SK-N-SH (cell line): Measurements from ENCODE around the gene OLFM1. TPM values are rescaled to one million over a fixed set of nuclear protein-coding genes. Genes with fewer than 3 reads are reported as not detected.

Experiments
- CTCF ChIA-PET: fragments of 300-600, 350-600 bp; formaldehyde crosslinking; extraction: SDS; loops from one replicate; lab custom pipeline; 2021; lab: Yijun Ruan, JAX
- POLR2A ChIA-PET: fragments of 350-600 bp; sonication (Branson Sonifier 250); formaldehyde crosslinking; extraction: SDS; loops from one replicate; lab custom pipeline; 2020; ENCODE audit warnings: antibody characterized with exemption, inconsistent platforms; lab: Yijun Ruan, JAX
- DNase-seq: peaks from one replicate; pipeline ENCODE4 v3.0.0; 2012
- H2AFZ ChIP-seq: fragments of 200-600 bp; sonication (generic); 2 replicates; pipeline ENCODE4 v1.8.1; 2016; ENCODE audit warnings: antibody characterized with exemption, mild to moderate bottlenecking, low read depth
- H3F3A ChIP-seq: fragments of 200-600 bp; sonication (generic); replicated peaks from 2 replicates; pipeline ENCODE3; 2016; ENCODE audit warnings: antibody characterized with exemption, mild to moderate bottlenecking; ENCODE audit not compliant: insufficient read depth
- H3K27ac ChIP-seq, 2 experiments: fragments of 200-500 bp in 1 of 2; fragments of 200-600 bp in 1 of 2; sonication (Bioruptor generic) in 1 of 2; sonication (generic), shearing (Covaris generic) in 1 of 2; 2 replicates each; pipeline versions ENCODE4 v1.5.1 to v1.6.1; 2014 to 2016; ENCODE audit warnings: low read depth in 2 of 2, inconsistent platforms in 1 of 2, low read length in 1 of 2, mild to moderate bottlenecking in 1 of 2, mixed read lengths in 1 of 2
- H3K27me3 ChIP-seq: fragments of 200-600 bp; sonication (generic), shearing (Covaris generic); 2 replicates; pipeline ENCODE4 v1.6.1; 2016; ENCODE audit warnings: mixed run types; ENCODE audit not compliant: insufficient read depth
- H3K36me3 ChIP-seq, 2 experiments: fragments of 200-500 bp in 1 of 2; fragments of 200-600 bp in 1 of 2; sonication (Bioruptor generic) in 1 of 2; sonication (generic) in 1 of 2; replicated peaks in 1 of 2; 2 replicates each; pipeline versions ENCODE3 to v1.5.1; 2014 to 2016; ENCODE audit warnings: low read length in 1 of 2, mild to moderate bottlenecking in 1 of 2; ENCODE audit not compliant: insufficient read depth in 2 of 2, control insufficient read depth in 1 of 2
- H3K4me1 ChIP-seq, 2 experiments: fragments of 200-500 bp in 1 of 2; fragments of 200-600 bp in 1 of 2; sonication (Bioruptor generic) in 1 of 2; sonication (generic), shearing (Covaris generic) in 1 of 2; 2 replicates each; pipeline versions ENCODE4 v1.5.1 to v1.6.1; 2014 to 2016; ENCODE audit warnings: low read depth in 1 of 2, low read length in 1 of 2, mixed run types in 1 of 2; ENCODE audit not compliant: insufficient read depth in 2 of 2, control insufficient read depth in 1 of 2
- H3K4me2 ChIP-seq: fragments of 200-600 bp; sonication (generic), shearing (Covaris generic); 2 replicates; pipeline ENCODE4 v1.6.1; 2017; ENCODE audit warnings: mixed run types
- H3K4me3 ChIP-seq, 2 experiments: fragments of 200-500 bp in 1 of 2; fragments of 200-600 bp in 1 of 2; sonication (Bioruptor generic) in 1 of 2; sonication (generic), shearing (Covaris generic) in 1 of 2; 2 replicates each; pipeline versions ENCODE4 v1.5.1 to v1.8.1; 2014 to 2016; ENCODE audit warnings: low read depth in 2 of 2, inconsistent platforms in 1 of 2, low read length in 1 of 2, mild to moderate bottlenecking in 1 of 2, mixed read lengths in 1 of 2, moderate library complexity in 1 of 2
- H3K79me2 ChIP-seq: fragments of 200-600 bp; sonication (generic); 2 replicates; pipeline ENCODE4 v1.8.1; 2017; ENCODE audit warnings: mild to moderate bottlenecking; ENCODE audit not compliant: insufficient read depth
- H3K9ac ChIP-seq: fragments of 200-600 bp; sonication (generic); 2 replicates; pipeline ENCODE4 v1.6.1; 2017; ENCODE audit warnings: mixed run types
- H3K9me2 ChIP-seq: fragments of 200-600 bp; sonication (generic); 2 replicates; pipeline ENCODE4 v1.6.1; 2017; ENCODE audit warnings: mixed run types
- H3K9me3 ChIP-seq: fragments of 200-600 bp; sonication (generic); 2 replicates; pipeline ENCODE4 v1.6.1; 2017; ENCODE audit warnings: mixed run types, mild to moderate bottlenecking, moderate library complexity
- H4K20me1 ChIP-seq: fragments of 200-600 bp; sonication (generic); 2 replicates; pipeline ENCODE4 v1.6.1; 2017; ENCODE audit warnings: mild to moderate bottlenecking, mixed run types; ENCODE audit not compliant: insufficient read depth
- EP300 ChIP-seq, 2 experiments: IDR thresholded peaks; 2 replicates each; pipeline versions ENCODE4 v1.4.0 to v1.6.1; 2012; ENCODE audit warnings: borderline replicate concordance in 1 of 2, low read depth in 1 of 2, low read length in 1 of 2
- EZH2phosphoT487 ChIP-seq: fragments of 200-600 bp; sonication (generic); IDR thresholded peaks from 2 replicates; pipeline ENCODE4 v1.6.1; 2017; ENCODE audit warnings: low read depth, mixed run types, mild to moderate bottlenecking, antibody characterized with exemption, moderate library complexity, borderline replicate concordance
- FOXJ3 ChIP-seq: sonication (generic); formaldehyde crosslinking; IDR thresholded peaks from 2 replicates; pipeline ENCODE4 v1.5.1; 2020; ENCODE audit warnings: mild to moderate bottlenecking, missing genetic modification reagents
- FOXM1 ChIP-seq: IDR thresholded peaks from 2 replicates; pipeline ENCODE4 v1.4.0; 2012; ENCODE audit warnings: low read depth, mild to moderate bottlenecking
- GABPA ChIP-seq: IDR thresholded peaks from 2 replicates; pipeline ENCODE4 v1.4.0; 2012; ENCODE audit warnings: low read depth, mild to moderate bottlenecking
- JUND ChIP-seq: IDR thresholded peaks from 2 replicates; pipeline ENCODE4 v1.4.0; 2012
- MEF2A ChIP-seq: IDR thresholded peaks from 2 replicates; pipeline ENCODE4 v1.4.0; 2012; ENCODE audit warnings: low read depth, borderline replicate concordance
- MXI1 ChIP-seq: IDR thresholded peaks from 2 replicates; pipeline ENCODE4 v1.6.1; 2012; ENCODE audit warnings: mild to moderate bottlenecking, low read depth, low read length, improper control_type of control experiment
- NRF1 ChIP-seq: IDR thresholded peaks from 2 replicates; pipeline ENCODE4 v1.6.1; 2012; ENCODE audit warnings: low read depth, mild to moderate bottlenecking, low read length
- RCOR1 ChIP-seq: fragments of 150-350 bp; IDR thresholded peaks from 2 replicates; pipeline ENCODE4 v1.6.1; 2017; ENCODE audit warnings: antibody characterized with exemption, low read length
- RXRA ChIP-seq: IDR thresholded peaks from 2 replicates; pipeline ENCODE4 v1.4.0; 2012; ENCODE audit warnings: low read depth, mild to moderate bottlenecking, borderline replicate concordance
- SMC3 ChIP-seq: IDR thresholded peaks from 2 replicates; pipeline ENCODE4 v1.6.1; 2012; ENCODE audit warnings: low read depth, low read length, improper control_type of control experiment
- TCF12 ChIP-seq: IDR thresholded peaks from 2 replicates; pipeline ENCODE4 v1.4.0; 2012
- TEAD4 ChIP-seq: IDR thresholded peaks from 2 replicates; pipeline ENCODE4 v1.4.0; 2012; ENCODE audit warnings: mild to moderate bottlenecking, borderline replicate concordance; ENCODE audit not compliant: insufficient read depth
- USF1 ChIP-seq: IDR thresholded peaks from 2 replicates; pipeline ENCODE4 v1.4.0; 2012; ENCODE audit warnings: low read depth, borderline replicate concordance
- YY1 ChIP-seq: IDR thresholded peaks from 2 replicates; pipeline ENCODE4 v1.4.0; 2012; ENCODE audit warnings: low read depth, mild to moderate bottlenecking
- WGBS: methylation state at CpG from one replicate; pipeline ENCODE4 v1.1.6; 2017; ENCODE audit warnings: low lambda C conversion rate; 5-methylcytosine and 5-hydroxymethylcytosine counted together
- polyA plus RNA-seq, 3 experiments: library from polyadenylated mRNA; depleted of rRNA; stranded (reverse); fragments of >200 nt; gene quantifications; 2 replicates each; pipeline ENCODE4 v1.2.3, GENCODE V29; 2012
- TF ChIP-seq, protein P1 (sequence below): IDR thresholded peaks from 2 replicates; pipeline ENCODE4 v1.4.0; 2012; ENCODE audit warnings: low read depth, borderline replicate concordance
- TF ChIP-seq, protein P2 (sequence below): fragments of 200-600 bp; sonication (generic); IDR thresholded peaks from 2 replicates; pipeline ENCODE4 v1.6.1; 2017; ENCODE audit warnings: antibody characterized with exemption, mild to moderate bottlenecking, moderate library complexity

Gene OLFM1
- polyA plus RNA-seq, 1 of the 3 experiments (the other 2 are of a cell fraction), result 15.9 TPM

- ChIA-PET CTCF (interaction anchor here (1.3 kb wide), 1 partner anchor 347 kb away, joined by 3 read pairs; no protein-coding TSS in a partner anchor), POLR2A (no interaction called here)
- H3F3A ChIP-seq, result no peaks in the 10 kb centered on the region
- H4K20me1 ChIP-seq, result no peaks in the 10 kb centered on the region
- 42% methylated on average over 4 of the region's 4 CpGs for WGBS
- H3K79me2 ChIP-seq, result no peaks in the 10 kb centered on the region
- no peak overlapping the region for H2AFZ ChIP-seq
- no peak overlapping the region for H3K9ac ChIP-seq
- no peaks in the 10 kb centered on the region for H3K36me3 ChIP-seq
- no peaks in the 10 kb centered on the region for H3K9me3 ChIP-seq
- no peaks in the 10 kb centered on the region for H3K27me3 ChIP-seq
- H3K4me1 ChIP-seq, result no peaks in the 10 kb centered on the region; a peak in 1 of 4 replicates
- TF ChIP-seq TCF12 (no peak), MEF2A (no peak), MXI1 (no peak), NRF1 (no peak), GABPA (no peak), FOXJ3 (CRISPR knock-in tag) (no peak), FOXM1 (no peak), RCOR1 (no peak), EZH2phosphoT487 (no peak), JUND (no peak), EP300 (IDR thresholded peaks at IDR 0.05; ENCODE audit: borderline replicate concordance in 1 of 2, low read depth in 1 of 2, low read length in 1 of 2) (no peak), USF1 (no peak), TEAD4 (no peak), RXRA (no peak), SMC3 (no peak), YY1 (no peak)
- TF ChIP-seq, protein P1, sequence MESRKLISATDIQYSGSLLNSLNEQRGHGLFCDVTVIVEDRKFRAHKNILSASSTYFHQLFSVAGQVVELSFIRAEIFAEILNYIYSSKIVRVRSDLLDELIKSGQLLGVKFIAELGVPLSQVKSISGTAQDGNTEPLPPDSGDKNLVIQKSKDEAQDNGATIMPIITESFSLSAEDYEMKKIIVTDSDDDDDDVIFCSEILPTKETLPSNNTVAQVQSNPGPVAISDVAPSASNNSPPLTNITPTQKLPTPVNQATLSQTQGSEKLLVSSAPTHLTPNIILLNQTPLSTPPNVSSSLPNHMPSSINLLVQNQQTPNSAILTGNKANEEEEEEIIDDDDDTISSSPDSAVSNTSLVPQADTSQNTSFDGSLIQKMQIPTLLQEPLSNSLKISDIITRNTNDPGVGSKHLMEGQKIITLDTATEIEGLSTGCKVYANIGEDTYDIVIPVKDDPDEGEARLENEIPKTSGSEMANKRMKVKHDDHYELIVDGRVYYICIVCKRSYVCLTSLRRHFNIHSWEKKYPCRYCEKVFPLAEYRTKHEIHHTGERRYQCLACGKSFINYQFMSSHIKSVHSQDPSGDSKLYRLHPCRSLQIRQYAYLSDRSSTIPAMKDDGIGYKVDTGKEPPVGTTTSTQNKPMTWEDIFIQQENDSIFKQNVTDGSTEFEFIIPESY, result no peak
- TF ChIP-seq, protein P2, sequence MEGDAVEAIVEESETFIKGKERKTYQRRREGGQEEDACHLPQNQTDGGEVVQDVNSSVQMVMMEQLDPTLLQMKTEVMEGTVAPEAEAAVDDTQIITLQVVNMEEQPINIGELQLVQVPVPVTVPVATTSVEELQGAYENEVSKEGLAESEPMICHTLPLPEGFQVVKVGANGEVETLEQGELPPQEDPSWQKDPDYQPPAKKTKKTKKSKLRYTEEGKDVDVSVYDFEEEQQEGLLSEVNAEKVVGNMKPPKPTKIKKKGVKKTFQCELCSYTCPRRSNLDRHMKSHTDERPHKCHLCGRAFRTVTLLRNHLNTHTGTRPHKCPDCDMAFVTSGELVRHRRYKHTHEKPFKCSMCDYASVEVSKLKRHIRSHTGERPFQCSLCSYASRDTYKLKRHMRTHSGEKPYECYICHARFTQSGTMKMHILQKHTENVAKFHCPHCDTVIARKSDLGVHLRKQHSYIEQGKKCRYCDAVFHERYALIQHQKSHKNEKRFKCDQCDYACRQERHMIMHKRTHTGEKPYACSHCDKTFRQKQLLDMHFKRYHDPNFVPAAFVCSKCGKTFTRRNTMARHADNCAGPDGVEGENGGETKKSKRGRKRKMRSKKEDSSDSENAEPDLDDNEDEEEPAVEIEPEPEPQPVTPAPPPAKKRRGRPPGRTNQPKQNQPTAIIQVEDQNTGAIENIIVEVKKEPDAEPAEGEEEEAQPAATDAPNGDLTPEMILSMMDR, result no peak
- no peak for DNase-seq
- H3K4me3 ChIP-seq, result no peak overlapping the region
- H3K27ac ChIP-seq, result no peak overlapping the region
- no peak overlapping the region for H3K4me2 ChIP-seq
- H3K9me2 ChIP-seq, result no peaks in the 10 kb centered on the region
Observed at GRCh38 chr9:135065804-135066203, 21.7 kb upstream of the OLFM1 start.
